Muscle of arm (tissue), 14 donors: Measurements from ENCODE around the gene FAM193B. TPM values are rescaled to one million over a fixed set of nuclear protein-coding genes. Genes with fewer than 3 reads are reported as not detected.

Experiments used
- DNase-seq: peaks from one replicate; pipeline ENCODE4 v3.0.0-alpha.2; 2013
- long read RNA-seq, 11 donors: transcript quantifications; one replicate each; lab custom pipeline, GENCODE V29; 2026
- polyA plus RNA-seq, 12 donors: library from polyadenylated mRNA; unstranded; fragments of 120-200 nt; gene quantifications; one replicate each; pipeline ENCODE4 v1.2.1, GENCODE V29; 2013; ENCODE audit not compliant: insufficient read length in 12 of 12

Gene FAM193B
- 100 to 1,000 TPM in 2 of 12 donors, 10 to 100 TPM in 9, not detected in 1; 38.3 to 121 (median 53.0) TPM for polyA plus RNA-seq
- long read RNA-seq, donor 1, transcript FAM193B-204 (4 exons, 1,870 nt): major isoform, 6 of 8 reads
- long read RNA-seq, donor 1, partial matches to known transcripts: 0 of 8 reads
- long read RNA-seq, donor 1, other reads (novel, unspliced or antisense): 0 of 8 reads
- long read RNA-seq, donor 2, transcript FAM193B-204 (4 exons, 1,870 nt): major isoform, 6 of 7 reads
- long read RNA-seq, donor 2, partial matches to known transcripts: 0 of 7 reads
- long read RNA-seq, donor 2, other reads (novel, unspliced or antisense): 0 of 7 reads
- long read RNA-seq, donor 3, partial matches to known transcripts: 0 of 4 reads
- long read RNA-seq, donor 3, other reads (novel, unspliced or antisense): 0 of 4 reads
- long read RNA-seq, donor 4, partial matches to known transcripts: 0 of 4 reads
- long read RNA-seq, donor 4, other reads (novel, unspliced or antisense): 0 of 4 reads
- long read RNA-seq, donor 5, partial matches to known transcripts: 0 of 3 reads
- long read RNA-seq, donor 5, other reads (novel, unspliced or antisense): 0 of 3 reads
- long read RNA-seq, donor 6, partial matches to known transcripts: 0 of 4 reads
- long read RNA-seq, donor 6, other reads (novel, unspliced or antisense): 0 of 4 reads
- long read RNA-seq, donor 7, partial matches to known transcripts: 0 of 7 reads
- long read RNA-seq, donor 7, other reads (novel, unspliced or antisense): 0 of 7 reads
- long read RNA-seq, donor 8, transcript FAM193B-204 (4 exons, 1,870 nt): major isoform, 6 of 8 reads
- long read RNA-seq, donor 8, partial matches to known transcripts: 0 of 8 reads
- long read RNA-seq, donor 8, other reads (novel, unspliced or antisense): 0 of 8 reads
- long read RNA-seq, donor 9, partial matches to known transcripts: 0 of 6 reads
- long read RNA-seq, donor 9, other reads (novel, unspliced or antisense): 0 of 6 reads
- long read RNA-seq, donor 10, partial matches to known transcripts: 163 of 165 reads
- long read RNA-seq, donor 10, other reads (novel, unspliced or antisense): 0 of 165 reads
- long read RNA-seq, donor 11, partial matches to known transcripts: 0 of 8 reads
- long read RNA-seq, donor 11, other reads (novel, unspliced or antisense): 0 of 8 reads

GRCh38 chr5:177554474-177555111, at the start of gene FAM193B:
Gene FAM193B (minus strand): TSS chr5:177554563. CDS start chr5:177554458, 105 bp downstream.
- DNase-seq: peak; percentile 92

- no peak for DNase-seq
These were observed 49.8 kb upstream of the FAM193B start for GRCh38 chr5:177604116-177604521.

GRCh38 chr5:177603631-177604030, 49.3 kb upstream of the FAM193B start:
- DNase-seq: no peak

- no peak for DNase-seq
These were observed 48.1 kb upstream of the FAM193B start for GRCh38 chr5:177602458-177602830.

GRCh38 chr5:177601577-177602457, 47.5 kb upstream of the FAM193B start:
- DNase-seq: no peak

- no peak for DNase-seq
These were observed 46.8 kb upstream of the FAM193B start for GRCh38 chr5:177601126-177601525.

GRCh38 chr5:177600508-177601018, 46.2 kb upstream of the FAM193B start:
- DNase-seq: no peak

- peak; percentile 78 for DNase-seq
These were observed 45.6 kb upstream of the FAM193B start, which contains the start of gene B4GALT7 for GRCh38 chr5:177599731-177600507. Gene B4GALT7 (plus strand): TSS chr5:177600132. CDS start chr5:177600211, 79 bp downstream.

- no peak for DNase-seq
These were observed 44.1 kb upstream of the FAM193B start for GRCh38 chr5:177598477-177598876.

- no peak for DNase-seq
These were observed 42.4 kb upstream of the FAM193B start for GRCh38 chr5:177596775-177597238.

GRCh38 chr5:177595991-177596774, 41.8 kb upstream of the FAM193B start:
- no peak for DNase-seq

- DNase-seq: no peak
These were observed 40.7 kb upstream of the FAM193B start for GRCh38 chr5:177595026-177595585.

- DNase-seq: no peak
These were observed 39.7 kb upstream of the FAM193B start for GRCh38 chr5:177594071-177594470.

- DNase-seq: no peak
These were observed 39.1 kb upstream of the FAM193B start for GRCh38 chr5:177593511-177593910.

GRCh38 chr5:177592905-177593304, 38.5 kb upstream of the FAM193B start:
- DNase-seq: no peak

GRCh38 chr5:177592010-177592834, 37.9 kb upstream of the FAM193B start, which contains the start of gene TMED9:
Gene TMED9 (plus strand): TSS chr5:177592203. CDS start chr5:177592215, 12 bp downstream.
- DNase-seq: peak; percentile 71

GRCh38 chr5:177591690-177592009, 37.3 kb upstream of the FAM193B start:
- no peak for DNase-seq
